HG03280 (cell line): ENCODE measurements around the gene SFMBT1.
"Not testable (repeated sequence)": the region's sequence is repeated elsewhere in the genome, so short reads cannot be mapped to it uniquely, and the experiment has no call there.

Experiments used
- ATAC-seq: cut with Tn5 transposase; IDR thresholded peaks from one replicate; pipeline ENCODE4 v1.9.1; 2021; ENCODE audit warnings: mild to moderate bottlenecking, moderate library complexity; ENCODE audit not compliant: unreplicated experiment

The SFMBT1 gene

DNA sequence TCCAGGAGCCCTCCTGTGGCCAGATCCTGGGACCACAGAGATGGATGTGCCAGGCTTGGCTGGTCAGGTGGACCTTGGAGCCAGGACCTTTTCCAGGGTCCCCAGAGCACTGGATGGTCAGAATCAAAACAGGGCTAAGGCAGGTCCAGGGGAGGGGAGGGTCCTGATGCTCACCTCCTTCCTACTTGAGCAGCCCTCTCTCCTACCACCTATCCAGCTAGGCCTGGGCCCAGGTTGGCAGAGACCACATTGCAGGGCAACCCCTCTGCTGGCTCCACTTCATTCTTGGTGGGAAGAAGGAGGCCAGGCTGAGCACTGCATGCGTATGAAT lies 28.5 kb upstream of the SFMBT1 start:
- ATAC-seq = no peak

DNA sequence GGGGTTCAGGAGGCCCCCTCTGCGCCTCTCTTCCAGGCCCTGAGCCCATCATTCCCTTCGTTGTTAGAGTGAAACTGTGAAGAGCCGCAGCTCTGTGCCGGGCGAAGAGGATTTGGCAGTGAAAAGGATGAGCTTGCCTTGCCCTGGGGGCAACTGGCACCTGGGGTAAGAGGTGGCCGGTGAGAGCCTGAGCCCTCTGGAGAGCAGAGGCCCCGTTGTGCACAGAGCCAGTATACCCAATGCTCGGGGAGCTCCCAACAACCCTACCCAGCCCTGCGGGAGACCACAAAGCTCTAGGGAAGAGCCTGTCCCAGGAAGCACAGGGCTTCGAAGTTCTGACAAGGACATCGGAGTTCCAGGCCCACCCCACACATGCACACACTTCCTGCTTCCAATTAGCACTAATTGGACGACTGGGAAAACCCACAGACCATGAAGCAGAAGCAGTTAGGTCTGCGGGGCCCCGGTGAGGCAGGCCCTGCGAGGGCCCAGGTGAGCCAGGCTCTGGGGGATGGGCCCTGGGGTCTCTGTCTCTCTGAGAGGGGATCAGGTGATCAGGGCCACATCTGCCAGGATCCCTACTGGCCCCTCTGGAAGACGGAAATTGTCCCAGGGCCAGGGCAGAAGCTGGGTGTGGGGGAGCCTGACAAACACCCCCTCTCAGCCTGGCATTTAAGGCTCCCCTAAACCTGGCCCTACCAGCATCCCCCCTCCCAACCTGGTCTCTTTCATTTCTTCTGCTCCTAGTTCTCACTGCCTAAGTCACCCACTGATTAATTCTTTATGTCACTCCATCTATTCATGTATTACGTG lies 27.9 kb upstream of the SFMBT1 start:
- ATAC-seq = no peak

DNA sequence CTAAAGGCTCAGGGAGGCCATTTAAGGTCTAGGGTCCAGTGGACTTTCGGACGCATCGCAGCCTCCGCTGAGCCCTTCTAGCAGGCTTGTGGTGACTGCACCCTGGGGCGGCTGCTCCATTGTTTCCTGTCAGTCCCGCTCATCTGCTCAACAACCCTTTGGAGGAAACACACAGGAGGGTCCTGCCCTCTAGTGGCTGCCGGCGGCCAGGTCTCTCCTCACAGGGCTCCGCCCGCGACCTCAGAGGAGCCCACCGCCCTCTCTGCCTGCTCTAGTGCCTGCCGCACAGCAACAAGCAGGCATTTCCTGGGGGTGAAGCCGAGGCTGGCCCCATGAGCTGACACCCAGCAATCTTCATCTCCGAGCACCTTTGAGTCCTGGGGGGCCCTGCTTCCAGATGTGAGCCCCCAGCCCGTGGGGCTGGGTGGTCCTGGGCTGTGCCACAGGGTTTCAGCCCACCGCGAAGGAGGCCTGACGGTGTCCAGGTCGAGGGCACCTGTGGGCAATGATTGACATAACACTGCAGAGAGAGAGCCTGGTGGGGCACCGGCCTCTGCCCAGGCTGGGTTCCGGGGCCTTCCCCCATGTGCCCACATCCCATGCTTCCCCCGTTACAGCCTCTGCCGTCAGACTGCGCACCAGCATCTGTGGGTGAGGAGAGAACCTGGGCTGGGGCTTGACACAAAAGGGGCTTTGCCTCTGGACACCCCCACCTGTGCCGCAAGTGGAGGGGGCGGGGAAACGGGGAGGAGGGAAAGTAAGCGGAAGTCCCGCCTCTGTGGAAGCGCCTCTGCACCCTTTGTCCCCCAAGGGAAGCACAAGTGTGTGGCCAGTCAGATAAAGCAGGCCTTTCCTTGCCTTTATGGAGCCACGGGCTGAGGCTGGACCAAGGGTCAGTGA lies 27.0 kb upstream of the SFMBT1 start:
- ATAC-seq = peak; percentile 86

DNA sequence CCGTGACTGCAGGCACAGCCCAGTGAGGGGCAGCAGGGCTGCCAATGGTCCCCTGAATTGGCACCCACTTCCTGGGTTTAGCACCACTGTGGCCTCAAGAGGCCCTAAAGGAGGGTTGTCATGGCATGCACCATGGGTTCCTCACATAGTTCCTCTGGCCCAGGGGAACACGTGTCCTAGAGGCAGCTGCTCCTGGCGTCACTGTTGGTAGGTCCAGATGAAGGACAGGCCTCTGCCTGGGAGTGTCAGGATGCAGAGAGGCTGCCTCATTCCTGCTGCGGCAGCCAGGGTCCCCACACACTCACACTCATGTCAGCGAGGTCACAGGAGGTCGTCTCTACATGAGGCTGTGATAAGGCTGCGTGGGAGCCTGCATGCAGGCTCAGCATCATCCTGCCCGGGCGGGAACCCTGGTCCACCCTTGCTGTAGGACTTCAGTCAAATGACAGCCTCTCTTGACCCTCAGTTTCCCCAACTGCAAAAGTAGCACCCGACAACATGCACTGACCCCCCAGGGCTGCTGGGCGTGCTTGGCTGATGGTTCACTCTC lies 26.1 kb upstream of the SFMBT1 start:
- ATAC-seq = no peak

DNA sequence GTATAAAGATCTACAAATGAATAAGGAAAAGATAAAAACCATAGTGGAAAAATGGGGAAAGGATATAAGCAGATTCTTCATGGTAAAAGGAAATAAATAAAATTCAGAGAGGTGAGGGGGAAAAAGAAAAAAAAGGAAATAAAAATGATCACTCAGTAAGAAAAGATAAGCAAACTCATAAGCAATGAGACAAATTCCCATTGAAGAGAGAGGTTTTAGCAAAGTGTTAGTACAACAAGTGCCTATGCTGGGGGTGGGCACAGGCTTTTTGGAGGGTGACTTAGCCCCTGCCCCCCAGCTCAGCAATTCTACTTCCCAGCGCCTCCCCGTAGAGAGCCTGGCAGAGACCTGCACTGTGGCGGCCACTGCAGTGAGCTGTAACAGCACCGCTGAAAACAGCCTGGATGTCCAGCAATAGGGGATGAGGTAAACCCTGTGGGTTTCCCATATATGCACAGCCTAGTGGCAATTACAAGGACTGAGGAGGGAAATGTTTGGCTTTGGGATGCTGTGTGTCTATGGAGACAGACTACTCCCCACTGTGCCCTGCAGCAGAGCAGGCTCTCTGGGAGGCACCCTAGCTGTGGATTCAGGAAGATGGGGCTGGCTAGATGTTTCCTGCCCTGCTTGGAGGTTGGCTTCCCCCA lies 23.7 kb upstream of the SFMBT1 start:
- no peak for ATAC-seq

DNA sequence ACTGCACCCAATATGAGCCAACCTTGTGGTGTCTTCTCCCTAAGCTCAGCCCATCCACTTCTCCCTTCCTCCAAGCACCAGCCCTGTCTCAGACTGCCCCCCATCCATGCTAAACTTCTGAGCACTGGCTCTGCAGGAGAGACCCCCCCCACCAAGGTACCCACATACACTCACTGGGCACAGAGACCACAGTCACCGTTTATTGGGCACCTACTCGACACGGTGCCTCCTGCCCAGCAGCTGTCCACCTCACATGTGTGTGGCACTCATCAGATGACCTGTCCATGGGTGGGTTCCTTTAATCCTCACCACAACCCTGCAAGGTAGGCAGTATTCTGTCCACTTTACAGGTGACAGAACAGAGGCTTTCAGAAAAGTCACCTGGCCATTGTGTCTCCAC lies 22.3 kb upstream of the SFMBT1 start:
- ATAC-seq = no peak

DNA sequence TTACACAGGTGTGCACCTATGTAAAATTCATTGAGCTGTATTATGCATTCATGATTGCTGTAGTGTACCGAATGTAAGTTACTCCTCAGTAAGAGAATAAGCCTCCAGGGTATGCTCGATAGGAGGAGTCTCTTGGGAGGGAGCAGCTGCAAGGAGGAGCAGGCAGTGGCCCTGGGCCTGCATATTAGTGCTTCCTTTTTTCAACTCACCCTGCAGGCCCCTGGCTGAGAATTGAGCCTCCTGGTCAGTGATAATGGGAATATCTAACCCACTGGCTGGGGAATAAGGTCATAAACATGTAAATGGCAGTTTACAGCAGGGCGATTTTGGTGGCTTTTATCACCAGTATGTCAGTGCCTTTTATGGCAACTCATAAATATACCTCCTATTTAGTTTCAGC lies 21.7 kb upstream of the SFMBT1 start:
- ATAC-seq = no peak

DNA sequence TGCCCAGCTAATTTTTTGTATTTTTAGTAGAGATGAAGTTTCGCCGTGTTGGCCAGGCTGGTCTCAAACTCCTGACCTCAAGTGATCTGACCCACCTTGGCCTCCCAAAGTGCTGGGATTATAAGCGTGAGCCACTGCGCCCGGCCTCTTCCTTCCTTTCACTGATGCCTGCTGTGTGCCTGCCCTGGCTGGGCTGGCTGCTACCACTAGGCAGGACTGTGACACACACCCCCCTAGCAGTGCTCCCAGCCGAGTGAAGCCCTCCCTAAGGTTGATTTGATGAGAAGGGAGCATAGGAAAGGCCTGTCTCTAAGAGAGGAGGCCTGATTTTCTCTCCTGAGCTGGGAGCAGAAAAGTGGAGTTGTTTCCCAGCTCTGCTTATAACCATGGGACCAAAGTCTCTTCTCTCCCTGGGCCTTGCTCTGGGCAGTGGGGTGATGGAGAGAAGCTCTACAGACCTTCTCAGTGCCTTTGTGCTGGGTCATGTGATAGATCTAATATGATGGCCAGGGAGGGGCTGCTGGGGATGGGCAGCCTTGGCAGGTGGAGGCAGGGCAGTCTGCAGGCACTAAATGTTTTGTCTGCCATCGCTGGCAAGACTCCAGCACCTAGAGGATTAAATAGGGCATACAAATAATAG lies 20.1 kb upstream of the SFMBT1 start:
- ATAC-seq = no peak

DNA sequence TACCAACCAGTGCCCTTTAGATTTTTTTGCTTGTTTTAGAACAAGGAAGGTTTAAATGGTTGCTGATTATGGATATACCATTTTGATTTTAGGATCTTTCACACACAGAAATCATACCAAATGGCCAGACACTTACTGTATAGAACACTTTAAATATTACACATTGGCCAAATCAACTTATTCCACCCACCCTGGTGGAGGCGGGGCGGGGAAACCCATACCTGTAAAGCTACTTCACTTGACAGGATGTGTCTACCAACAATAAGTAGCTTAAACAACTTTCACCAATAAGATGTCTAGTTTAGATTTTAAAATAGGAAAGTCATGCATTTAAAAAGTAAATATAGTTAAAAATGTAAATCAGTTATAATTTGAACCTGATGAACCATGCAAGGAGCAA lies 17.0 kb upstream of the SFMBT1 start:
- ATAC-seq = no peak

DNA sequence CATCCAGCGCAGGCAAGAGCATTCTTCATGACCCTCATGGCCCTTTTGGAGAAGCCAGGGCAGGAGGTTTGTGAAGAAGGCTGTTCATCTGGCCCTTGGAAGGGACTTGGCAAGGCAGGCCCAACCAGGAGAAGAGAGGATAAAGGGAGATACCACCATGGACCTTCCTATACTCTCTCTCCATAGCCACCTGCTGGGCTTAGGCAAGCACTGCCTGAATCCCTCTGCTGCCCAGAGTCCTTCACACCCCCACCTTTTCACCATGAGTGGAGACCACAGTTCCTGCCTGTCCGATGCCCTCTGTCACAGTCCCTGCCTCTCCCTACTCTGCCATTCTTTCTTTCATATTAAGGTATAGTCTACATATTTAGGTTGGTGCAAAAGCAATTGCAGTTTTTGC lies 10.6 kb upstream of the SFMBT1 start:
- no peak for ATAC-seq

DNA sequence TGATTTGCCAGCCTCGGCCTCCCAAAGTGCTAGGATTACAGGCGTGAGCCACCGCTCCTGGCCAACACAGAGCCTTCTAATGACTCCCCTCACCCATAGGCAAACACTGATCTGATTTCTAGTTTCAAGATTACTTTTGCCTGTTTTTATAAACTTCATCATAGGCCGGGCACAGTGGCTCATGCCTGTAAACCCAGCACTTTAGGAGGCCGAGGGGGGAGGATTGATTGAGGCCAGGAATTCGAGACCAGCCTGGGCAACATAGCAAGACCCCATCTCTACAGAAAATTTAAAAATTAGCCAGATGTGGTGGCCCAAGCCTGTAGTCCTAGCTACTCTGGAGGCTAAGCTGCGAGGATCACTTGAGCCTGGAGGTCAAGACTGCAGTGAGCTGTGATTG lies 8.4 kb upstream of the SFMBT1 start:
- not testable (repeated sequence) for ATAC-seq

DNA sequence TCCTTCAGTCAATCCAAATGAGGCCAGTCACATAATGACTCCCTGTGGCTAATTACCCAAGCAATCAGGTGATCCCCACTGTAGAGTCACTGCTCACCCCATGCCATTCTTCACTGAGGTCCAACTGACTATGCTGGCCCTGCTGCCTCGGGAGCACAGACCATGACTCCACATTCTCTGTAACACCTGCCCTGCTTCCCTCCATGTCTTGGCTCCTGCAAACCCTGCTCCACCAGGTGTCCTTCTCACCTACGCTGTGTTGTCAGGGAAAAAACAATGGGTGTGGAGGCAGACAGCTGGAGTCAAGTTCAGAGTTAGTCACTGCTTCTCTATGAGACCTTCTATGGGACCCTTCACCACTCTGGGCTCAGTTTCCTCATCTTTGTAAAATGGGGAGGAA lies 6.1 kb upstream of the SFMBT1 start:
- no peak for ATAC-seq

DNA sequence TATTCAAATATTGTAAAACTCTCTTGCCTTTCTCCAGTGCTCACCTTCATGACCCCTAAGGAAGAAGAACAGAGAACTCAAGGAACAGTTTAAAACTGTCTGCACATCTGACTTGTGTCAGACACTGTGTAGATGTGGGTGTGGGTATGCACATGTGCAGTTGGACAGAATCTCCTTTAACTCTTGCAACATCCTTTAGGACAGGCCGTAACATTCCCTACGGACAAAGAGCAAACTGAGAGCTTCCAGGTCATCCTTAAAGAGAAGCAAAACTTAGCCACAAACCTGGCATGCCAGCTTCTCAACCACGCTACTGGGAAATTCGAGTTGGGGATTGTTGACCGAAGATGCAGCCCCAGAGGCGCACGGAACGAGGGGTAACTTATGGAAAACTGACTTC lies 4.1 kb upstream of the SFMBT1 start:
- no peak for ATAC-seq

DNA sequence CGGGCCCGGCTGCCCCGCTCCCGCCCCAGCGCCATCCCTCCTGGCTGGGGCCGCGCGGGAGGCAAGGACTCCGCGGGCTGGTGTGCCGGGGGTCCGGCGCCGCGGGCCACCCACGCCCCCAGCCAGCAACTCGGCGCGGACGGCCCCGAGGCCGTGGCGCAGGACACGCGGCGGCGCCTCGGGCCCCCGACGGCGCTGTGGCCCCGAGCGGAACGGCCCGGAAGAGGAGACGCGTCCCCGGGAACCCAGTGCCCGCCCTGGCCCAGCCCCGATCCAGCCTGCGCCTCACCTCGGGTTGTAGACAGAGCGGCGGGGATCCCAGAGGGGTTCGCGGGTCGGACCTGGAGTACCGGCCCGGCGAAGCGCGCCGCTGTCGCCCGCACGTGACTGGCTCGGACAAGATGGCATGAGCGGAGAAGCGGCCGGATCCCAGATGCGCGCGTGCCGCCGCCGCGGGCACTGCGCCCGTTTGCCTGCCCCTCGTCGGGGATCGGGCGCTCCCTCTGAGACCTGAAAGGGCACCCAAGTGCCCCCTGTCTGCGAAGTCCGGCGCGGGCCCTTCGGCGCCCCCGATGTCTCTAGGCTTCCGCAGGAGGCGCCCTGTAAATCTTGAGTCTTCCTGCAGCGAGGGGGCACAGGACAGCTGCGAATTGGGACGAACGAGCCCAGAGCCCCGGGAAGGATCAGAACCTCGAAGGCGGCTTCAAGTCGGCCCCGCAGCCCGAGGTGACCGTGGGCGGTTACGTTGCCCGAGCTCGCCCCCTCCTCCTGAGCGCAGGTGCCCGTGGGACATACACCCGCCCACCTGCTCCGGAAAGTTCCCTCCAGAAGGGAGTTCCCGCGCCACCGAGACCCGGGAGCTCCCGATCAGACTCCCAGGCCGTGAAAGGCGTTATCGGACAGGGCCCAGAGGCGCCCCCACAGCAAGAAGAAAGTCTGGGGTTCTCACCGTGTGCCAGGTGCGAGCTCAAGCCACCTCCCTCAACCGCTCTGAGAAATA lies 598 bp upstream of the SFMBT1 start:
- ATAC-seq = peak; percentile 31

DNA sequence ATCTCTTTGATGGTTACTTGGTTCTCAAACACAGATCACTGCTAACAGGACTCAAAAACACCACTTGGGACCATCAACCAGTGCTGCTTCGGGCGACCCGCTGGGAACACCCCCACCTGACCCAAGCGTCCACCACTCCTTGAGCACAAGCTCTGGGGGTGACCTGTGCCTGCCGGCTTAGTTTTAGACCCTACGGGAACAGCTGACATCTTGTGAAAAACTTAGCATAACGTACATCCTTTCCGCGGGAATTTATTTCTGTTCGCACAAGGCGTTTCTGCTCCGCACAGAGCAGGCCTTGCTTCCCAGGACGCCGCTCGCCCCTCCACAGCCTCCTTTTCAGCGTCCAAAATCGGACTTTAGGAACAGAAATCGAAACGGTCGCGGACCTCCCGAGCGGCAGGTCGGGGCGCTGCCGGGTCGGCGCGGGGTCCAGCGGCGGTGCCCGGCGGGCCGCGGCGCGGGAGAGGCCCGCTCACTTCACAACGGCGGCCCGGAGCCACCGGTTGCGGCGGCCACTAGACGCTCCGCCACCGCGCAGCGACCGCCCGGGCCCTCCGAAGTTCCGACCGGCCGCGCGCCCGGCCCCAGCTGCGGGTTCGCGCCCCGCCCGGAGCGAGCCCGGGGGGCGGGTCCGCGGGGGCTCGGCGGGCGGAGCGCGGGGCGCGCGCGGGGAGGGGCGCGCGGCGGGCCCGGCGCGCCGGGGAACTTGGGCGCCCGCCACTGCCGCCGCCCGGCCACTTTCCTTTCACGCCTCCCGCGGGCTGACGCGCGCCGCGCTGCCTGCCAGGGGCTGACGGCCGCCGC lies 959 bp downstream of the SFMBT1 start:
- ATAC-seq = peak; percentile 55

DNA sequence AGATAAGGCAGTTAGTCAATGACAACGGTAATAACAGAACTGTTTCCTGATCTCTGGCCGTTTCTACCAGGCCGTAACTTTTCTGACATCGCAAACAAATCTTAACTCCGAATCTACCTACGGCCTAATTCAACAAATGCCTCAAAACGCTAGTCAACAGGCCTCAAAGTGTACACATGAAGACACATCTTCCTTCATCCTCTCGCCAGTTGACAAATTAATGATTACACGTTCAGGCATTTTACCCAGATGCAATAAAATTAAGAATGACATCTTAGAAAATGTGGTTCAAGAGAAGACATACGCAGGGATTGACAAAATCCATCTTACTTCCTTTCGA lies 1.5 kb downstream of the SFMBT1 start:
- ATAC-seq = no peak

DNA sequence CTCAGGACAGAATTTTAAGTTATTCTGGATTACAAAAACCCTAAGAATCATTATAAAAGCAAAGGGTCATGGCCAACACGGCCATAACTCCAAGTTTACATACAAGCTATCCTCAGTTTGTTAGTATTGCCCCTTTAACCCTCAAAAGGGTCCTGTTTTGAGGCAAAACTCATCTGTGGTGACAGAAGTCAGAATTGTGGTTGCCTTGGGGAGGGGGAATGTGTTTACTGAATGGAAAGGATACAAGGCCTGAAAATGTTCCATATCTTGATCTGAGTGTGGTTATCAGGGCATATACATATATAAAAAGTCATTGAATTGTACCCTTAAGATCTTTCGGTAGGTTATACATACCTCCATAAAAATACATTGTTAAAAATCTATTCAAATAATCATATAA lies 2.1 kb downstream of the SFMBT1 start:
- ATAC-seq = no peak

DNA sequence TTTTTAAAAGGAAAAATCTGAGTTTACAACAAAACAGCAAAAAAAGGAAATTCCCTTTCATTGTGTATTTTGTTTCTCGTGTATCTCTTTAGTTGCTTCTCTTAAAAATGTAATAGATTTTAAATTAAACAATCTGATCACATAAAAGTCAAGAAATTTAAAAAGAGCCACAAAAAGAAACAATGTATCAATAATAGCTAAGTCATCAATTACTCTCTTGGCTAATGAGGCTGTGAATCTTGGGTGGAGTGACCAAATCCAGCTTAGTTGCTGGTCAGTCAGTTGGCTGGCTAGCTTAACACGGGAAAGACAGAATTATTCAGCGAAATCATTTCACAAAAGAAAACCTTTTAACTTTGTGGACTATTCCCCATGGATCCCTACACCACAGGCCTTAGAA lies 3.2 kb downstream of the SFMBT1 start:
- ATAC-seq = no peak

DNA sequence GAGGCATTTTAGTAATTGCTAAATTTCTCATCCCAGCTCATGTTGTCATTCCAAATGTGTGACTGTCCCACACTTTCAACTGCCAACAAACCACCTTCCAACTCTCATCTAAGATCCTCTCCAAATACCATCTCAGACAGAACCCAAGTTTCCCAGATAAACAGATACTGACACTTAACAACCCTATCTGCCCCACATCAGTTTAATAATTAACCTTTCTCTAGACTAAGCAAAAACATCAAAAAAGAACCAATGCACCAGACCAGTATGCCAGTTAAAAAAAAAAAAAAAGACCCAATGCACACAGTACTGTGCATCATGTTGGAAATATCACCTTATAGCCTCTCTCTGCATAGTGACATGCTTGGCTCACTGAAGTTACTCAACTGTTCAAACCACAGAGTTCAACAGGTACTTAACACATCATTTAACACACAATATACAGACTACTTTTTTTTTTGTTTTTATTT lies 5.5 kb downstream of the SFMBT1 start:
- no peak for ATAC-seq
